Measurements from ENCODE around the gene PAFAH1B2.
"Not testable (repeated sequence)": the region's sequence is repeated elsewhere in the genome, so short reads cannot be mapped to it uniquely, and the experiment has no call there.

Gene PAFAH1B2

GRCh38 chr11:117205211-117205818 is 61.2 kb downstream of the PAFAH1B2 start:
- DNase-seq, result no peak

- DNase-seq, result not testable (repeated sequence)
Measured at GRCh38 chr11:117206111-117206510, 62.0 kb downstream of the PAFAH1B2 start.

GRCh38 chr11:117206859-117207258 is 62.8 kb downstream of the PAFAH1B2 start:
- not testable (repeated sequence) for DNase-seq

- not testable (repeated sequence) for DNase-seq
Measured at GRCh38 chr11:117207481-117207880, 63.4 kb downstream of the PAFAH1B2 start.

- not testable (repeated sequence) for DNase-seq
Measured at GRCh38 chr11:117208710-117209109, 64.6 kb downstream of the PAFAH1B2 start.

- DNase-seq, result not testable (repeated sequence)
Measured at GRCh38 chr11:117209351-117210125, 65.5 kb downstream of the PAFAH1B2 start.

GRCh38 chr11:117210620-117211019 is 66.5 kb downstream of the PAFAH1B2 start:
- DNase-seq, result no peak

GRCh38 chr11:117212697-117213355 is 68.7 kb downstream of the PAFAH1B2 start:
- DNase-seq, result no peak

GRCh38 chr11:117214404-117215110 is 70.5 kb downstream of the PAFAH1B2 start:
- DNase-seq, result no peak

GRCh38 chr11:117217141-117218084 is 73.3 kb downstream of the PAFAH1B2 start:
- no peak for DNase-seq

GRCh38 chr11:117218133-117218915 is 74.2 kb downstream of the PAFAH1B2 start:
- no peak for DNase-seq

GRCh38 chr11:117219001-117219400 is 74.9 kb downstream of the PAFAH1B2 start:
- no peak for DNase-seq

- DNase-seq, result no peak
Measured at GRCh38 chr11:117219455-117219854, 75.4 kb downstream of the PAFAH1B2 start.

- no peak for DNase-seq
Measured at GRCh38 chr11:117219995-117220394, 75.9 kb downstream of the PAFAH1B2 start.

GRCh38 chr11:117220568-117220967 is 76.5 kb downstream of the PAFAH1B2 start:
- no peak for DNase-seq

- DNase-seq, result no peak
Measured at GRCh38 chr11:117220999-117221774, 77.1 kb downstream of the PAFAH1B2 start.

- no peak for DNase-seq
Measured at GRCh38 chr11:117221775-117222517, 77.9 kb downstream of the PAFAH1B2 start.

GRCh38 chr11:117222991-117223740 is 79.1 kb downstream of the PAFAH1B2 start:
- no peak for DNase-seq

Data from activated CD8-positive, alpha-beta memory T cell treated with anti-CD3 and anti-CD28 coated beads for 24 hours (primary cell).